Measurements from ENCODE around the gene SLC25A20.
"Not testable (repeated sequence)": the region's sequence is repeated elsewhere in the genome, so short reads cannot be mapped to it uniquely, and the experiment has no call there.

The SLC25A20 gene

DNA sequence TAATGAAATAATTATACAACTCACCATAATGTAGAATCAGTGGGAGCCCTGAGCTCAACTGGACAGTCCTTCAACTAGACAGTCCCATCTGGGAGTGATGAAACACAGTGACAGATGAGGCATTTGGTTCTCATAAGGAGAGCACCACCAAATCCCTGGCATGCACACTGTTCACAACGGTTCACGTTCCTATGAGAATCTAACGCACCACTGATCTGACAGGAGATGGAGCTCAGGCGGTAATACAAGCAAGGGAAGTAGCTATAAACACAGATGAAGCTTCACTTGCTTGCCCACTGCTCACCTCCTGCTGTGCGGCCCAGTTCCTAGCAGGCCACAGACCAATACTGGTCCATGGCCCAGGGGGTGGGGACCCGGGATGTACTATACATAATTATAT lies 68.0 kb downstream of the SLC25A20 start:
- TF ChIP-seq, protein P1, sequence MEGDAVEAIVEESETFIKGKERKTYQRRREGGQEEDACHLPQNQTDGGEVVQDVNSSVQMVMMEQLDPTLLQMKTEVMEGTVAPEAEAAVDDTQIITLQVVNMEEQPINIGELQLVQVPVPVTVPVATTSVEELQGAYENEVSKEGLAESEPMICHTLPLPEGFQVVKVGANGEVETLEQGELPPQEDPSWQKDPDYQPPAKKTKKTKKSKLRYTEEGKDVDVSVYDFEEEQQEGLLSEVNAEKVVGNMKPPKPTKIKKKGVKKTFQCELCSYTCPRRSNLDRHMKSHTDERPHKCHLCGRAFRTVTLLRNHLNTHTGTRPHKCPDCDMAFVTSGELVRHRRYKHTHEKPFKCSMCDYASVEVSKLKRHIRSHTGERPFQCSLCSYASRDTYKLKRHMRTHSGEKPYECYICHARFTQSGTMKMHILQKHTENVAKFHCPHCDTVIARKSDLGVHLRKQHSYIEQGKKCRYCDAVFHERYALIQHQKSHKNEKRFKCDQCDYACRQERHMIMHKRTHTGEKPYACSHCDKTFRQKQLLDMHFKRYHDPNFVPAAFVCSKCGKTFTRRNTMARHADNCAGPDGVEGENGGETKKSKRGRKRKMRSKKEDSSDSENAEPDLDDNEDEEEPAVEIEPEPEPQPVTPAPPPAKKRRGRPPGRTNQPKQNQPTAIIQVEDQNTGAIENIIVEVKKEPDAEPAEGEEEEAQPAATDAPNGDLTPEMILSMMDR (IDR thresholded peaks at IDR 0.05; ENCODE audit: insufficient read depth, missing control alignments): no peak
- no peak for DNase-seq (ENCODE audit: insufficient read length, low spot score)
- no peak for FAIRE-seq

DNA sequence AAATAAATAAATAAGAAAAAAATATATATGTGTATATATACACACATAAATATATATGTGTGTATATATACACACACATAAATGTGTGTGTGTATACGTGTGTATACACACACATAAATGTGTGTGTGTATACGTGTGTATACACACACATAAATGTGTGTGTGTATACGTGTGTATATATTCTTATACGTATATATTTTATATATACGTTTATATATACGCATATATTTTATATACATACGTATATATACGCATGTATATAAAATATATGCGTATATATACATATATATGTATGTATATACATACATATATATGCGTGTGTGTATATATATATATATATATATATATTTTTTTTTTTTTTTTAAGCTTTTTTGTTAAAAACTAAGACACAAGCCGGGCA lies 69.2 kb downstream of the SLC25A20 start:
- FAIRE-seq; DNase-seq (ENCODE audit: insufficient read length, low spot score): not testable (repeated sequence)

DNA sequence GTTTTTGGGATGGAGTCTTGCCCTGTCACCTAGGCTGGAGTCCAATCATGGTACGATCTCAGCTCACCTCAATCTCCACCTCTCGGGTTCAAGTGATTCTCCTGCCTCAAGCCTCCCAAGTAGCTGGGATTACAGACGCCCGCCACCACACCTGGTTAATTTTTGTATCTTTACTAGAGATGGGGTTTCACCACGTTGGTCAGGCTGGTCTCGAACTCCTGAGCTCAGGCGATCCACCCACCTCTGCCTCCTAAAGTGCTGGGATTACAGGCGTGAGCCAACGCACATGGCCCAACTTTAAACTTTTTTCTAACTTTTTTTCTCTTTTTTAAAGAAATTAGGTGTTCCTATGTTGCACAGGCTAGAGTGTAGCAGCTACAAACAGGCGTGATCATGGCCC lies 70.8 kb downstream of the SLC25A20 start:
- not testable (repeated sequence) for DNase-seq (ENCODE audit: insufficient read length, low spot score); FAIRE-seq

DNA sequence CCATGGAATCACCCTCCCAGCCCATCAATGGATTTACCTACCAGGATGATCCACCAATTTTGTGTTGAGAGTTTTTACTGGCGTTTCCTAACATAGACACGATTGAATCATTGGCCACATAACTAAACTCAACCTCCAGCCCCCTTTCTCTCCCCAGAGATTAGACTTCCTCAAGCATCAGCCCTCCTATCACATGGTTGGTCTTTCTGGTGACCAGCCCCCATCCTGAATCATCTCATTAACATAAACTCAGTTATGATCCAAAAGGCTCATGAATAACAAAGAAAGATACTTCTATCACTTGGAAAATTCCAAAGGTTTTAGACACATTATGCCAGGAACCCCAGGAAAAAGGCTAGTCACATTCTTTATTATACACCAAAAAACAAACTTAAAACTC lies 72.2 kb downstream of the SLC25A20 start:
- no peak for DNase-seq (ENCODE audit: insufficient read length, low spot score)
- FAIRE-seq: no peak
- TF ChIP-seq, protein P1 (IDR thresholded peaks at IDR 0.05; ENCODE audit: insufficient read depth, missing control alignments): no peak

DNA sequence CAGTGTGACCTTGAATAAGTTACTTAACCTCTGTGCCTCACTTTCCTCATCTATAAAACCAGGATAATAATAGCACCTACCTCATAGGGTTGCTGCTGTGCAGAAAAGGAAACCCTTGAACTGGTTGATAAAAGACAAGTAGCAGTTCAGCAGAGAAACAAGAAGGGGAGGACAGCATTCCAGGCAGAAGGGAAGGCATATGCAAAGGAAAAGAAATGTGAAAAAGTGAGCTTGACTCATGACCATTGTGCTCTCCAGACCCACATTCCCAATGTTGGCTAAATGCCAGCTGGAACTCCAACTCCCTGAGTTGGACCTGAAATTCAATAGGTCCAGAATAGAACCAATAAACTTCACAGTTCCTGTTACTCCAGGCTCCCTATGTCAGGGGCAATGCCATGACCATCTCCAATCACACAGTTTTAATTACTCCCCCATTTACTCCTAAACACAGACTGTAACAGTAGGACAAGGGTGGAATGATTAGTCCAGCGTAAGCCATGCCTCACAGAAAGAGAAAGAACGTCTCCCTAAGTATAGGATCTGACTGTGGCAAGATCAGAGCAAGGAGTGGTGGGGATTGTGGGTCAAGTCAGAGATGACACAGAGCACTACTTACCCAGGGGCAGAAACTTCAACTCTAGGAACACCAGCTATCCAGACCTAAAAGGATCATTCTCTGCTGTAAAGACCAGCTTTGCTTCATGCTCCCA lies 77.9 kb downstream of the SLC25A20 start:
- FAIRE-seq (no peak), DNase-seq (ENCODE audit: insufficient read length, low spot score) (no peak)
- TF ChIP-seq, protein P1 (IDR thresholded peaks at IDR 0.05; ENCODE audit: insufficient read depth, missing control alignments): no peak

DNA sequence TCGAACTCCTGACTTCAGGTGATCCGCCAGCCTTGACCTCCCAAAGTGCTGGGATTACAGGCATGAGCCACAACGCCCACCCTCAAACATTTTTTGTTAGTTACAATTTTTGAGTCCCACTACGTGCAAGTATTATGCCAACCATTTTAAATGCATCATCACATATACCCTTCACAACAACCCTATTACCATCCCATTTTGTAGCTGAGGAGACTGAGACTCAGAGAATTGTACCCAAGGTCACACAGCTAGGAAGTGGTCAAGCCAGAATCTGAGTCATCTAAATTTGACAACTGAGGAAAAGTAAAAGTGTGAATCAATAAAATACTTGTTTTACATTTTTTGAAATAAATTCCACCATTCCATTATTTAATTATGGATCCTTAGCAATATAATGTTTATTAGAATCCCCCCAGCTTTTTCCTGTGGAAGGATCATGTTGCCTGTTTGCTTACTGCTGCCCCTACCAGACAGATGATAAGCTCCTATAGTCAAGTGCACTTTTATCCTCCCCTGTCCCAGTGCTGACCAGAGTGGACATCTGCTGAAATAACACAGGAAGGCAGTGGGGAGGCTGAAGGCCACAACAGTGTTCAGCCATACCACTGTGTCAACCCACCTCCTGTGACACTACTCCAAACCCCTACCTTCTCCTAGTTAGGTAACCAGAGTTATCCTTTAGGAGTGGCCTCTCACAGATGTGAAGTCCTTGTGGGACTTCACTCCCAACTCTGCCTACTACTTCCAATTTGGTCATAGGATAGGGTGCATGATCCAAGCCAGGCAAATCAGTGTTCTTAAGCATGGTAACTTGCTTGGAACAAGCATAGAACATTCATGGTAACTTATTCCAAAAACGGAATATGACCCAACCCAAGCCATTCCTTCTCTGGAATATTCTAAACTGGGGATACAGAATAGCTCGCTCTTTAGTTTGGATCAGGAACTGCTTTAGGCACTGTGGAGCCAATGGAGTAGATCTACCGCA lies 79.2 kb downstream of the SLC25A20 start:
- TF ChIP-seq, protein P1 (IDR thresholded peaks at IDR 0.05; ENCODE audit: insufficient read depth, missing control alignments): no peak
- DNase-seq (ENCODE audit: insufficient read length, low spot score): no peak
- FAIRE-seq: no peak

DNA sequence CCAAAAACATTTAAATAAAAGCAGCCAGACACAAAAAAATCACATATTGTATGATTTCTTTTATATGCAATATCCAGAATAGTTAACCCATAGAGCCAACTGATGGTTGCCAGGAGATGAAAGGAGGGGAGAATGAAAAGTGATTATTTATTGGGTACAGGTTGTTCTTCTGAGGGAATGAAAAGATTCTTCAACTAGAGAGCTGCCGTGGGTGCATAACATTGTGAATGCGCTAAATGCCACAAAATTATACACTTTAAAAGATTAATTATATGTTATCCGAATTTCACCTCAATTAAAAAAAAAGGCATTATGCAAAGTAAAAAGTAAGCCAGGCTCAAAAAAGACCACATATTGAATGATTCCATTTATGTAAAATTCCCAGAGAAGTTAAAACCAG lies 87.2 kb downstream of the SLC25A20 start:
- no peak for FAIRE-seq
- DNase-seq (ENCODE audit: insufficient read length, low spot score): no peak
- TF ChIP-seq, protein P1 (IDR thresholded peaks at IDR 0.05; ENCODE audit: insufficient read depth, missing control alignments): no peak
